Epithelial cell of proximal tubule (primary cell): ENCODE measurements around the gene TSSK2. TPM values are rescaled to one million over a fixed set of nuclear protein-coding genes. Genes with fewer than 3 reads are reported as not detected.

Source experiments
- DNase-seq: peaks from one replicate; pipeline ENCODE4 v3.0.0-alpha.2; 2011; ENCODE audit warnings: low read depth
- H3K4me3 ChIP-seq: 2 replicates; pipeline ENCODE4 v1.5.1; 2011; ENCODE audit warnings: low read depth, mild to moderate bottlenecking, low read length
- total RNA-seq: library from RNA; depleted of rRNA; stranded (reverse); fragments of >200 nt; gene quantifications from 2 replicates; pipeline ENCODE4 v1.2.3, GENCODE V29; 2015
- TF ChIP-seq, protein P1 (sequence below): conservative IDR thresholded peaks from 2 replicates; pipeline ENCODE4 v1.5.1; 2012; ENCODE audit warnings: low read depth, mild to moderate bottlenecking, low read length

TSSK2 gene
- total RNA-seq, 1 donor from 2014 or later, result not detected

GRCh38 chr22:19137384-19138216 lies 6.5 kb downstream of the TSSK2 start:
- no peak for DNase-seq
- TF ChIP-seq, protein P1, sequence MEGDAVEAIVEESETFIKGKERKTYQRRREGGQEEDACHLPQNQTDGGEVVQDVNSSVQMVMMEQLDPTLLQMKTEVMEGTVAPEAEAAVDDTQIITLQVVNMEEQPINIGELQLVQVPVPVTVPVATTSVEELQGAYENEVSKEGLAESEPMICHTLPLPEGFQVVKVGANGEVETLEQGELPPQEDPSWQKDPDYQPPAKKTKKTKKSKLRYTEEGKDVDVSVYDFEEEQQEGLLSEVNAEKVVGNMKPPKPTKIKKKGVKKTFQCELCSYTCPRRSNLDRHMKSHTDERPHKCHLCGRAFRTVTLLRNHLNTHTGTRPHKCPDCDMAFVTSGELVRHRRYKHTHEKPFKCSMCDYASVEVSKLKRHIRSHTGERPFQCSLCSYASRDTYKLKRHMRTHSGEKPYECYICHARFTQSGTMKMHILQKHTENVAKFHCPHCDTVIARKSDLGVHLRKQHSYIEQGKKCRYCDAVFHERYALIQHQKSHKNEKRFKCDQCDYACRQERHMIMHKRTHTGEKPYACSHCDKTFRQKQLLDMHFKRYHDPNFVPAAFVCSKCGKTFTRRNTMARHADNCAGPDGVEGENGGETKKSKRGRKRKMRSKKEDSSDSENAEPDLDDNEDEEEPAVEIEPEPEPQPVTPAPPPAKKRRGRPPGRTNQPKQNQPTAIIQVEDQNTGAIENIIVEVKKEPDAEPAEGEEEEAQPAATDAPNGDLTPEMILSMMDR, result no peak
- H3K4me3 ChIP-seq, result no peak overlapping the region

DNA sequence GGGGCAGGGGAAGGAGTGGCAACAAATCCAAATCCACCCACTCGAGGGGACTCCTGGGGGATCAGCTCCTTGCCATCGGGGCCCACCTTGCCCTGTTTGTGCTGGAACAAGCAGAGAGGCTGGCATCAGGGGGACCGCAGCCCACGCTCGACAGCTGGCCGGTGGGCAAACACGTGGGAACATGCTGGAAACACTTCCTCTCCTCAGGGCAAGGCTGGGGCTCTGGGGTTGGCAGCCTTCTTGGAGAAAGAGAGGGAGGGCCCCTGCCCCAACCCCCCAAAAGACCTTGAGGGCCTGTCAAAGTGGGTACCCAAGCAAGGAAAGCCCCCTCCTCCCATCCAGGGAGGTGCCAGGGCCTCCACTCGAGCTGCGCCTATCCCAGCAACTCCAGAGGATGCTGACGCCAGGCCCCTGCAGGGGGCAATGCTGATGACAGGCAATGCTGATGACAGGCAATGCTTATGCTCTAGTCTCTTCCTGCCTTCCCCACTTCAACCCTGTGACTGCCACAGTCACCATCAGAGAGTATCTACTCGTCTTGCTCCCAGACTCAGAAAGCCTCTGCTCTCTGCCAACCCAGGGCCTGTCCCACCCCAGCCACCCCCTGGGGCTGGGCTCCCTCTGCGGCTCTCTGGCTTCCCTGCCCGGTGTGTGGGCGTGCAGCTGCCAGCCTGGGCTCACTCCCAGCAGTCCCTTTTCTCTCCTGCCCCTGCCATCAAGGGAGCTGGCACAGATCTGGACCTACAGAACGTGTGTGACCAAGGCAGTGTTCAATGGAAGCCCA lies 7.3 kb downstream of the TSSK2 start:
- H3K4me3 ChIP-seq, result no peak overlapping the region
- DNase-seq, result no peak
- TF ChIP-seq, protein P1, result no peak

DNA sequence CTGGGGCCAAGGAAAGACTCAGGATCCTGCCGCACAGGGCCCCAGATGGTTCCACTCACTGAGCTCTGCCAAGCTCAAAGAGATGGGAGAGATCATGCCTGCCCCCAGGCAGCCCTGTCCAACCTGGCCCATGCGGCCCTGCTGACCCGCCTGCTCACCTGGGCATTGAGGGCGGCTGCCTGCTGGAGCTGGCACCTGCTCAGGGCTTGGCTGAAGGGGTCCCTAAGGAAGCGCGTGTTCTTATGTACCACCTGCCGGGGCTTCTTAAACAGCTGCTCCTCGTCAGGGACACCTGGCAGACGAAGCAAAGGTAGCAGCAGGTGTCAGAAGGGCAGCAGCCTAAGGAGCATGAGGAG lies 7.9 kb downstream of the TSSK2 start:
- TF ChIP-seq, protein P1, result no peak
- no peak overlapping the region for H3K4me3 ChIP-seq
- DNase-seq, result no peak

GRCh38 chr22:19139974-19140373 lies 8.9 kb downstream of the TSSK2 start:
- no peak overlapping the region for H3K4me3 ChIP-seq
- TF ChIP-seq, protein P1, result no peak
- DNase-seq, result no peak

DNA sequence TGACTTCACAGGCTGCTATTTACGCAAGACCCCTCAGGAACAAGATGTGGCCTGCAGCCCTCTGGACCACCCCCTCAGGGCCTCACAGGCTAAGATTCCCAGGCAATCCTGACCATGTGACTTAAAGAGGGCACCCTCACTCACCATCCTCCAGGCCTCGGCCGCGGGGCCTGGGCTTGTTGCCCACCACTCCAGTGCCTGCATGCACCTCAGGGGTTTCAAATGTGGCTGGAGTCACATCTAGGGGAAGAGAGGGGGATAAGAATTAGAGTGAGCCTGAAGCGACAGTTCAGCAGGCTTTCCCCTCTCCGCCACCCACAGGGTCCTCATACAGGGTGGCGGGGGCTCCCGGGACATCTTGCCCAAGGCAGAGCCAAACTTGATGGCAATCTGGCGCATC lies 11.3 kb downstream of the TSSK2 start:
- no peak for DNase-seq
- TF ChIP-seq, protein P1, result no peak
- no peak overlapping the region for H3K4me3 ChIP-seq

DNA sequence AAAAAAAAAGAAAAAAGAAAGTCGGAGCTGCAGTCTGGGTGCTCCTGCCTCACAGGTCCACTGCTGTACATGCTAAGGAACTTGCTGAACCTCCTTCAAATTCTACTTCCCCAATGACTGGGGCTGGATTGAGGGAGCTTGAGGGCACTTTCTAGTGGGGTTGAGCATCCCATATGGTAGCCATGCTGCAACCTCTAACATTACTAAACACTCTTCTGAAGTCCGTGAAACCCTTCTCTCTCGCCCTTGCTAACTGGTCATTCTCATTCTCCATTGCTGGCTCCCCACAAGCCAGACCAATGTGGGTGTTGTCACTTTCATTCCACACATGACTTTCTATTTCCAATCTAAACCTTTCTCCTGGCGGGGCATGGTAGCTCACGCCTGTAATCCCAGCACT lies 12.1 kb downstream of the TSSK2 start:
- no peak for DNase-seq
- no peak overlapping the region for H3K4me3 ChIP-seq
- TF ChIP-seq, protein P1, result no peak
